ENCODE results near the gene ADARB1.

Gene ADARB1

DNA sequence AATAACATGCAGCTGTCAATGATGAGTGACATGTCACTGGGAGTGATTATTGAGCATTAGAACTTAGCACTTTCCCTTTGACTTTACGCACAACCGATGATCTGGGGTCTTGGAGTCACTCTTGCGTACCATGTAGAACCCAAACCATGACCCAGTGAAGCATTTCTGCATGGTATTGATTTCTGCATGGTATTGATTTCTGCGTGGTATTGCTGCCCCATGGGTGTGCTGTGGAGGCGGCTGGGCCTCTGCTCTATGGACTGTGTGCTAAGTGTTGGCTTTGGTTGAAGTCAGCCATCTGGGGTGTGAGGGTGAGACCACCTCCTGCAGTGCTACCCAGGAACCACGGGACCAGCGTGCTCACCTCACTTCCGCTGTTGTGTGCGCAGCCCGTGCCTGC is 98.0 kb downstream of the ADARB1 start:
- DNase-seq (ENCODE audit: low spot score) = no peak

DNA sequence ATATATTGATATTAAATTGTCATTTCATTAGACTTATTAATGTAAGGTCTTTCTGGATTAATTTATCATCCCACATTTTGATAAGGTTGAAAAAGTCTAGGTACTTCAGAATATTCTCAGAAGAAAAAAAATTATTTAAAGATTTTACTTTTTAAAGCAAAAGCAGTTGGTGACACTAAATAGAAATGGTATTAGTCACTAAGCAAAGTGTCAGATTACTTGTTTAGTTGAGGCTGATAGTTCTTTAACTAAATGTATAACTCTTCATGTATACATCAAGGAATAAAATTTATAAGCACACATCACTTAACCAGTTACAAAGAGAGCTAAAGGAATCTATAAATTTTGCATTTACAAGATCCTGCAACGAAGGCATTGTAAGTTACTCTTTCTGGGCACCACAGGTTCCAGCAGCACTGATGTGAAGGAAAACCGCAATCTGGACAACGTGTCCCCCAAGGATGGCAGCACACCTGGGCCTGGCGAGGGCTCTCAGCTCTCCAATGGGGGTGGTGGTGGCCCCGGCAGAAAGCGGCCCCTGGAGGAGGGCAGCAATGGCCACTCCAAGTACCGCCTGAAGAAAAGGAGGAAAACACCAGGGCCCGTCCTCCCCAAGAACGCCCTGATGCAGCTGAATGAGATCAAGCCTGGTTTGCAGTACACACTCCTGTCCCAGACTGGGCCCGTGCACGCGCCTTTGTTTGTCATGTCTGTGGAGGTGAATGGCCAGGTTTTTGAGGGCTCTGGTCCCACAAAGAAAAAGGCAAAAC is 101.1 kb downstream of the ADARB1 start:
- no peak for DNase-seq (ENCODE audit: low spot score)

DNA sequence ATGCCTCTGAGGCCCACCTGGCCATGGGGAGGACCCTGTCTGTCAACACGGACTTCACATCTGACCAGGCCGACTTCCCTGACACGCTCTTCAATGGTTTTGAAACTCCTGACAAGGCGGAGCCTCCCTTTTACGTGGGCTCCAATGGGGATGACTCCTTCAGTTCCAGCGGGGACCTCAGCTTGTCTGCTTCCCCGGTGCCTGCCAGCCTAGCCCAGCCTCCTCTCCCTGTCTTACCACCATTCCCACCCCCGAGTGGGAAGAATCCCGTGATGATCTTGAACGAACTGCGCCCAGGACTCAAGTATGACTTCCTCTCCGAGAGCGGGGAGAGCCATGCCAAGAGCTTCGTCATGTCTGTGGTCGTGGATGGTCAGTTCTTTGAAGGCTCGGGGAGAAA is 101.8 kb downstream of the ADARB1 start:
- no peak for DNase-seq (ENCODE audit: low spot score)

DNA sequence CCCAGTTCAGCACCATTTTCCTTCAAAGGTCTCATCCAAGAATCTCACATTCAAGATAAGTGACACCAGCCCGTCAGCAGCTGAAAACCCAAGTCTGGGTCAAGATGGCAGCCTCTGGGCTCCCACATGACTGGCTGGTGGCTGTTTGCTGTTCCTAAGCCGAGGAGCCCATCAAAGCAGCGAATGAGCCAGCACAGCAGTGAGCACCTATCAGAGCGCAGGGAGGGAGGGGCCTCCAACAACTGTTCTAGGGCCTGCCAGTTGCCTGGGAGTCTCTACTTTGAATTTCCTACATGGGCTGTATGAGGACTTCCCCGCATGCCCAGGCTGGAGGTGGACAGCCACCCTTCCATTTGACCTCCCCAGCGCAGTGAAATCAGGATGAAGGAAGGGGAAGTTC is 102.7 kb downstream of the ADARB1 start:
- no peak for DNase-seq (ENCODE audit: low spot score)

DNA sequence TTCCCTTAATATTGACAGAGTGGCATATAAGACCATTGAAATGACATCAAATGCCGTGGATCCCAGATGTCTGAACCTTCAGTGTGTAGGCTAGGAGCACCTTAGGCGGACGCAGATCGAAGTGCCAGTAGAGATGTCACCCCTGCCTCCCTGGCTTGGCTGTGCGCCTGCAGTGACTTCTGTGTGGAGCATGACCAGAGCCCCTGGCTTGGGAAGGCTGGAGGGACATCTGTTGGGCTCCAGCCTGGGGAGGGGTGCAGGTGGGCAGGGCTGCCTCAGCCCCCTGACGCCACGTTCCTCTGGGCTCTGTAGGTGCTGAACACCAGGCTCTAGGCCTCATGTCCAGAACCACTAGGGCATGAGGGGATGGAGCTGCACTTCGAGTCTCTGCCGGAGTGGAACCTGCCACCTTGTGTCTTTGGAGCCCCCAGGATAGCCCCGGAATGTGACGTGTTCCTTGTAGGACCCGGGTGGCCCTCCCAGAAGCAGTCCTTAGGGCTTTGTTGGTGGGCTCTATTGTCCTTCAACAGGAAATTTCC is 103.8 kb downstream of the ADARB1 start:
- DNase-seq (ENCODE audit: low spot score) = no peak

DNA sequence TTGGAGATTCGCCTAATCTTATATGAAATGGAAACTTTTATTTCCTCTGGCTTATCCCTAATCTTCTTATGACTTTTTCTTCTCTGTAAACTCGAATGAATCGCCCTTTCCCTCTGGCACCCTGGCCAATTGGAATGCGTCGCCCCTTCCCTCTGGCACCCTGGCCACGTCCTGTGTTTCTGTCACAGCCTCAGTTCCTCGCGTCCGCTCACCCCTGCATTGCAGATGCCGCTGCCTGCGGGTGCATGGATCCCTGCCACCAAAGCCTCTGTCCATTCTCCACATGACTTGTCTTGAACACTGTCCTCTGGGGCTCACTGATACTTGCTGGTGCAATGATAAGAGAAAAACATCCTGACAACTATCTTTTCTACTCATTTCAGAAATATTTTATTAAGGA is 104.6 kb downstream of the ADARB1 start:
- no peak for DNase-seq (ENCODE audit: low spot score)

DNA sequence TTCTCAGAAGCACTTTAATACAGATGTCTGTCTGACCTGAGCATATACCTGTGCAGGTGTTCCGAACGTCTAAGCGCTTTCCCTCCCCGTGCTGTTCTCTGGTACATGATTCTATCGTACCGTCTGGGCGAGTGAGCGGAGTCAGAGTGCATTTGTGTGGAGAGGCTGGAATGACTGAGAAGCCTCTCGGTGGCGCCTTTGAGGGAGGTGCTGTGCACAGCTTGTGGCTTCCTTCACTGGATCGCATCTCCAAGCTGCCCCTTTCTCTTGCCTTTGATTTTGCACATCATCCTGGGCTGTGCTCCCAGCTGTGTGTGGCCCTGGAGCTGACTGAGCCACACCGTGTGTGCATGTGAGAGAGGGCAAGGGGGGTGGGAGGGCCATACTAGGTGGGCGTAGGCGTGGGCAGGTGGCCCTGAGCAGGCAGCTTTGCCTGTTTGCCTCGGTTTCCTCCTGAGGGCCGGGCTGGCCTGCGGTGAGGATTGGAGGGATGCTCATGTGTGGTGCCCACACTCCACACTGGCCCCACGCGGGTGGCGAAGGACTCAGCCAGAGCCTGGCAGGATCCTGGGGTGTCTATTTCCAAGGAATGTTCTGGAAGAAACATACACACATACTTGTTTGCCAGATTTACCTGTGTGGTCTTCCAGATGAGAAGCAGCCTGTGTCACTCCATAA is 105.3 kb downstream of the ADARB1 start:
- no peak for DNase-seq (ENCODE audit: low spot score)

DNA sequence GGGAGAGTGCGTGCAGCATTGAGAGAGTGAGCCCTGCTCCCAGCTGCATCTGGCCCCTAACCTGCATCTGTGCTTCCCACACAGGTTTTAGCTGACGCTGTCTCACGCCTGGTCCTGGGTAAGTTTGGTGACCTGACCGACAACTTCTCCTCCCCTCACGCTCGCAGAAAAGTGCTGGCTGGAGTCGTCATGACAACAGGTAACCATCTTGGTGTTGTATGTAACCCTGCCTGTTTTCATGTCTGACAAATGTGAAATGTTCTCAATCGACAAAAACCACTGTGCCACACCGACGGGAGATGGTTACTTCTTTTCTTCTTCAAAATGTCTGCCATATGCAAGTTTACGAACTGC is 105.8 kb downstream of the ADARB1 start:
- DNase-seq (ENCODE audit: low spot score) = no peak

DNA sequence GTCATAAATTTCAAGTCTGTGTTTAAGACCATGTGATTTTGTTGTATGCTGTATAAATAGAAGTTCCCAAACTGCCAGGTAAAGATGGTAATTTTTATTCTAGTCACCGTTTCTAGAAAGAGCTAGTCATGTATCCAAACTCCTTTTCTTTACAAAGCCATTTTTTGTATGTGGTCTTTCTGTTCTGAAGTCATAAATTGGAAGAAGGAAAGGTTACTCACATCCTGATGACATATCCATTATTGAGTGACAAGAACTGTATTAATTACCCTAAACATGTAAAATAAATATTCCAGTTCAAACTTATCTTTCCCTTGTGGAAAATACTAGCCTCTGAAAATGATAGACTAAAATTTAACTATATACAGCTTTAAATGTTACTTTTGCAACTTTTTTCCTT is 108.6 kb downstream of the ADARB1 start:
- no peak for DNase-seq (ENCODE audit: low spot score)

DNA sequence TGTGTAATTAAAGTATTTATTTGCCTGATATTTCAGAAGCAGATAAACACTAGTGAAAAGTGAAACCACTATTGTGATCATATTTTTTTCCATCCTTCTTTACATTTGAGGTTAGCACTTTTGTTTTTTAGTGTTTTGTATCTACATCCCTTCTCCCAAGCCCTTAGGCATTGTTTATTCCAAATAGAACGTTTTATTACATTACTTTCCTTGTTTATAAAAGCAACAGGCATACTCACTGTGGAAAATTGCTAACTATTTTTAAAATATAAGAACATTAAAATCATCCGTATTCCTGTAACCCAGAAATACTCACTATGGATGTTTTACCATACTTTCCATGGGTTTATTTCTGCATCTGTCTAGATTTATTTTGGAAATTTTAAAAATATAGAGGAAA is 109.5 kb downstream of the ADARB1 start:
- no peak for DNase-seq (ENCODE audit: low spot score)

DNA sequence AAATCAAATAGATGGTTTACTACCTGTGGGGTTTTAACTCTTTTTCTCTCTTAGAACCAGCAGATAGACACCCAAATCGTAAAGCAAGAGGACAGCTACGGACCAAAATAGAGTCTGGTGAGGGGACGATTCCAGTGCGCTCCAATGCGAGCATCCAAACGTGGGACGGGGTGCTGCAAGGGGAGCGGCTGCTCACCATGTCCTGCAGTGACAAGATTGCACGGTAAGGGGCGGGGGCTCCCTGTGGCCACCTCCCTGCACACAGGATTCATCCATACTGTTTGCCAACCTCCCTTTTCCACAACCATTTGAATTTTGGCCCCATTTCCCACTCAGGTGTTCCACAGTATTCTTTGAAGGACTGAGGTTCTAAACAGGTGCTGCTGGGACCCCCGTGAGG is 110.5 kb downstream of the ADARB1 start:
- no peak for DNase-seq (ENCODE audit: low spot score)

DNA sequence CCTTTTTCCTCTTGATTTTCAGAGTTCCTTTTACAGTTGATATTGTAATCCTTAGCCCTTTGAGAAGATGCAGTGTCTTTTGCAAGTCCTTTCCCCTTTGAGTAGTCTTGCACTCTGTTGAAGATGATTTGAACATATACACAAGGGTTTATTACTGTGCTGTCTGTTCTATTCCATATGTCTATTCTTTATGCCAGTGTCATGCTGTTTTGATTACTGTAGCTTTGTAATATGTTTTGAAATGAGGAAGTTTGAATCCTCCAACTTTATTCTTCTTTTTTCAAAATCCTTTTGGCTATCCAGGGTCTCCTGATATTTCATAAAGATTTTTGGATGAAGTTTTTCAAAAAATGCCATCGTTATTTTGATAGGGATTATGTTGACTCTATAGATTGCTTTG is 112.3 kb downstream of the ADARB1 start:
- DNase-seq (ENCODE audit: low spot score) = no peak

DNA sequence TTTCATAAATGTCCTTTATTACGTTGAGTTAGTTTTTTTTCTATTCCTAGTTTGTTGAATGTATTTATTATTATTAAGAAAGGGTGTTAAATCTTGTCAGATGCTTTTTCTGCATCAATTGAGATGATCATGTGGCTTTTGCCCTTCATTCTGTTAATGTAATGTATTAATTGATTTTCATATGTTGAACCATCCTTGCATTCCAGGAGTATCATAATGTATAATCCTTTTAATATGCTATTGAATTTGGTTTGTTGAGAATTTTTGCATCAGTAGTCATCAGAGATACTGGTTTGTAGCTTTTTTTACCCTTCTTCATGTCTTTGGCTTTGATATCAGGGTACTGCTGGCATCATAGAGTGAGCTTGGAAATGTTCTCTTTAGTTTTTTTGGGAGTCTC is 113.3 kb downstream of the ADARB1 start:
- no peak for DNase-seq (ENCODE audit: low spot score)

DNA sequence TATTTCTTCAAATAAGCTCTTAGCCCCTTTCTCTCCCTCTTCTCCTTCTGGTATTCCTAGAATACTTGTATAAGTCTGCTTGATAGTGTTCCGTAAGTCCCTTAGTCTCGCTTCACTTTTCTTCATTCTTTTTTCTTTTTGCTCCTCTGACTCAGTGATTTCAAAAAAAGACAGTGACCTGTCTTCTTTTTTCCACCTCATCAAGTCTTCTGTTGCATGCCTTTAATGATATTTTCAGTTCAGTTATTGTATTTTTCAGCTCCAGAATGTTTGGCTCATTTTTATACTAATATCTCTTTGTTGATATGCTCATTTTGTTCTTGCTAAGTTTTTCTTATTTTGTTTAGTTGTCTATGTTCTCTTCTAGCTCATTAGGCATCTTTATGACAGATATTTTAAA is 115.6 kb downstream of the ADARB1 start:
- no peak for DNase-seq (ENCODE audit: low spot score)

DNA sequence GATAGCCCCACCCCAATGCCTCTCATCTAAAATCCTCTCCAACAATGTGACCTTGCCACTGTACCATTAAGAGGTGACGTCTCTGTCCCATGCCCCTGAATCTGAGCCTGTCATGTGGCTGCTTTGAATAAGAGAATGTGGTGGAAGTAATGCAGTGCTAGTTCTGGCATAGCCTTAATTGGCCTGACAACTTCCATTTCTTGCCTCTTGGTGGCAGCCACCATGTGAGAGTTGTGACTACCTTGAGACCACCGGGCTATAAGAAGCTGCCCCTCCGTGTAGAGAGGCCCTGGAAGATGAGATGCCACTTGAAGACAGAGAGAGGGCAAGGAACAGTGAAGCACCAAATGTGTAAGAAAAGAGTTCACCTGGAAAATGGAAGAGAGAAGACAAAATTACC is 118.0 kb downstream of the ADARB1 start:
- no peak for DNase-seq (ENCODE audit: low spot score)

DNA sequence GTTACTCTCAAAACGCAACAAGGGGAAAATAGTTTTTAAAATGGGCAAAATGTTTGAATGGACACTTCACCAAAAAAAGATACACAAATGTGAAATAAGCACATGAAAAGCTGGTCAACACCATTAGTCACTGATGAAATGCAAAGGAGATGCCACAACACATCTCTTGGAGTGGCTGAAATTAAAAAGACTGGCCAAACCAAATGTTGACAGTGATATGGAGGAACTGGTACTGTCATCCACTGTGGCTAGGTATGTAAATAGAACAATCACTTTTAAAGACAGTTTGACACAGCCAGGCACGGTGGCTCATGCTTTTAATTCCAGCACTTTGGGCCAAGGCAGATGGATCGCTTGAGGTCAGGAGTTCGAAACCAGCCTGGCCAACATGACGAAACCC is 122.2 kb downstream of the ADARB1 start:
- no peak for DNase-seq (ENCODE audit: low spot score)

DNA sequence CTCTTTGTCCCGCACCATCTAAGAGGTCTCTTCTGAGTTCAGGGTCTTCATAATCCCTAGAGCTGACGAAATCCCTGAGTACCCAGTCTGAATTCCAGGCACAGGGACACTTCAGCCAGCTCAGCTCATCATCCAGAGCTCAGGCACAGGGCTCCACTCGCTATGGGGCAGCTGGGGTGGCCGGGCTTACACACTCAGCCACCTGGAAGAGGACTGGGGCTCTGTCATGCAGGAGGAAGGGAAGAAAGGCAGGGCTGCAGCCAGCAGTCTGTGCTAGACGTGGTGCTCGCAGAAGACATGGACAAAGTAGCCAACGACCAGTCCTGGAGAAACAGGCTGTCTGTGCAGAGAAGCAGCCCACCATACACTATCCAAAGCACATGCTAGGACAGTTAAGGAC is 124.8 kb downstream of the ADARB1 start:
- DNase-seq (ENCODE audit: low spot score) = no peak

DNA sequence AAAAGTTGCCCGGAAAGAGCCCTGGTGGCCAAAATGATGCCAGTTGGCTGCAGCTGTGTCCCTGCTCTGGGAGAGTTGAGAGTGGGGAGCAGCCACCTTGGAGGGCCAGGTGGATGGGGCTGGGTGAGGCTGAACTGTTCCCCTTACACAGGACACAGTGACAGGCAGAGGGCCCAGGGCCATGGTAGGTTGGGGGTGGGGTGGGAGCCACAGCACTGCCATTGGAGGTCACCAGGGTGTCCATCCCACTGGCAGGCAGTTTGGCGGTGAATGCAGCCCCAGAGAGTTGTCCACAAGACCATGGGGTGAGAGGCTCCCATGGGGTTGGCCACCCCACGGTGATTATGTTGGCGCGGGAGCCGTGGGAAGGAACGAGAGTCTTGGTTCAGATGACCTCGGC is 125.7 kb downstream of the ADARB1 start:
- DNase-seq (ENCODE audit: low spot score) = no peak

DNA sequence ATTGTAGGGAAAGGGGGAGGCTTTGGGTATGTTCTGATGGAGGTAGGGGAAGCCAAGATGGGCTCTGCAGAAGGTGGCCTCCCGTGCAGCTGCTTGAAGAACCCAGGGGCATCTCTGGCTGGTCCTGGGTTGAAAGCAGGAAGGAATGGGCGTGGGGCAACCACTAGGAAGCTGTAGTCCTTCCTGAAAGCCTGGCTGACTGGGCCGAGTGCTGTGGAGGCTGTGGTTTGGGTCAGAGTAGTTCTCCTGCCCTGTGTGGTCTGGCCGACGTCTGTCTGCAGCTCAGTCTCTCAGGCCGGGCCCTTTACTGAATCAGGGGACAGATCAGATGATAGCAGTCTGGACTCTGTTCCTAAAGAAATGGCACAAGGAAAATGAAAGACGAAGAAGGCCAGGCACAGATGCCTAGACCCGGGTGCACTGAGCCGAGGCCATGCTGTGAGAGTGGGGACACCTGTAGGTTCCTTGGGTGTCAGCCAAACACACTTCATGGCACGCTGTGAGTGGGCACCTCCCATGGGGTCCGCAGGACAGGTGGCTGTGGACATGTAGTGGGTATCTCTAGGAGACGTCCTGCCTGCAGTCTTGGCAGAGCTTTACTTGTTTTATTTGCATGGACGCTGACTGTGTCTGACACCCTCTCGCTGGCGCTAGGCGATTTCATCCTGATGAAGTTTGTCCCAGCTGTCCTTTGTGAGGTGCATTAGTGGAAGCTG is 126.4 kb downstream of the ADARB1 start:
- no peak for DNase-seq (ENCODE audit: low spot score)

DNA sequence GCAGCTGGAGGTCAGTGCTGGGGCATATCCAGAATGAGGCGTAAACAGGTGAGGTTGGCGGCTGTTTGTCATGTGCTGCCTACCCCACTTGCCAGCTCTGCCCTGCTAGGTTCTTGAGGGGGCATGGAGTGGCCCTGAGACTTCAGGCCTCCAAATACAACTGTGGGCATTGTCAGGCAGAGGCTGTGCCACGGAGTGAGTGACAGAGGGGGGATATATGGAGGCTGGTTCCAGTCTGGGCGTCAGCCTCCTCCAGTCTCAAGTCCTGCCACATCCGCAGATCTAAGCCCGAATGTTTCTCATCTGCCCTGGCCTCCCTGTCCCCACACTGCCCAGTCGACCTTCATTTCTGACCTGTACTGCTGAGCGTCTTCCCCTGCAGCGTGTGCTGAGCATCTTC is 128.0 kb downstream of the ADARB1 start:
- DNase-seq (ENCODE audit: low spot score) = no peak

DNA sequence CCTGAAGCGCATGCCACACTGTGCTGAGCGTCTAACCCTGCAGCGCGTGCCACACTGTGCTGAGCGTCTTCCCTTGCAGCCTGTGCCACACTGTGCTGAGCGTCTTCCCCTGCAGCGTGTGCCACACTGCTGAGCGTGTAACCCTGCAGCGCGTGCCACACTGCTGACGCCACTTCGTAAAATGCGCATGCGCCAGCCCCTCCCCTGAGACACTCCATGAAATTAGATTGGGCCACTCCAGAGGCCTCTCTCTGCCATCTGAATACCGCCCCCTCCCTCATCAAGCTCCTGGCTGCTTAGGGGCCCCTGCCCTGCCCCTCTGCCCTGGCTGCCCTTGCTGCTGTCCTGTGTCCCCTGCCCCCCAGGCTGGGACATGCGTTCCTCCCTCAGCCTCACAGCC is 128.5 kb downstream of the ADARB1 start:
- DNase-seq (ENCODE audit: low spot score) = no peak

DNA sequence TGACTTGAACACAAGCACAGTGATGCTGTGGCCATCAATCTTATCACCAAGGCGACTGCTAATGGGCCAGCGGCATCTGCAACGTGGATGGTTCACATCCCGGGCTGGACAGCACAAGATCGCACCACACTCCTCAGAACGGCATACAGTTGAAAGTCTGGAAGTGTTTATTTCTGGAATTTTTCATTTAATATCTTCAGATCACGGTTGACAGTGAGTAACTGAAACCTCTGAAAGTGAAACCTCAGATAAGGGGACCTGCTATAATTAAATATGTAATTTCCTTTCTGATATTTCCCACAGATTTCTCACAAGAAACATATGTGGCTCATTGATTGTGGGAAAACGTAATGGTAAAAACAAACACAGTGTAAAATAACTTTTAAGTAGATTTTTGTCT is 129.6 kb downstream of the ADARB1 start:
- DNase-seq (ENCODE audit: low spot score) = no peak

DNA sequence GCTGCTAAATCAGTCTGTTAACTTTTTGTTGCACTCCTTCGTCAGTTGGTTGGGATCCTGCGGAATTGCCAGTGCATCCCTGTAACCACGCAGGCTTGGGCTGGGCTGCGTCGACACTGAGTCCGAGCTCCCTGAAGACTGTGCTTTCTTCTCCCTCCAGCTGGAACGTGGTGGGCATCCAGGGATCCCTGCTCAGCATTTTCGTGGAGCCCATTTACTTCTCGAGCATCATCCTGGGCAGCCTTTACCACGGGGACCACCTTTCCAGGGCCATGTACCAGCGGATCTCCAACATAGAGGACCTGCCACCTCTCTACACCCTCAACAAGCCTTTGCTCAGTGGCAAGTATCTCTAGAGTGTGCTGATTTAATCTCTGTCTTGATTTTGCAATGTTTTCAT is 130.0 kb downstream of the ADARB1 start:
- no peak for DNase-seq (ENCODE audit: low spot score)

All from AG08396 (cell line).